ENCODE measurements around the gene CHSY3. TPM values are rescaled to one million over a fixed set of nuclear protein-coding genes. Genes with fewer than 3 reads are reported as not detected.

Gene CHSY3
- total and polyA plus RNA-seq, 2 experiments from 2014 or later: 1.8 to 6.7 TPM

GRCh38 chr5:130183115-130183514 lies 278.9 kb downstream of the CHSY3 start:
- H3K27ac ChIP-seq: no peak overlapping the region
- no peak overlapping the region for H3K4me3 ChIP-seq
- H3K36me3 ChIP-seq: no peaks in the 10 kb centered on the region
- DNase-seq (ENCODE audit: low read depth in 1 of 2, low spot score in 1 of 2): no peak
- no peaks in the 10 kb centered on the region for H3K9me3 ChIP-seq (ENCODE audit: low read depth)
- H3K4me1 ChIP-seq (ENCODE audit: low read depth): no peaks in the 10 kb centered on the region
- TF ChIP-seq CTCF (IDR thresholded peaks at IDR 0.05; ENCODE audit: low read depth, low read length): no peak
- no peaks in the 10 kb centered on the region for H3K27me3 ChIP-seq

GRCh38 chr5:130189961-130190360 lies 285.7 kb downstream of the CHSY3 start:
- TF ChIP-seq CTCF (IDR thresholded peaks at IDR 0.05; ENCODE audit: low read depth, low read length): no peak

GRCh38 chr5:130198927-130199326 lies 294.7 kb downstream of the CHSY3 start:
- Histone ChIP-seq H3K36me3 (no peaks in the 10 kb centered on the region), H3K4me3 (no peak overlapping the region), H3K27ac (no peak overlapping the region), H3K27me3 (no peaks in the 10 kb centered on the region), H3K9me3 (ENCODE audit: low read depth) (no peaks in the 10 kb centered on the region), H3K4me1 (ENCODE audit: low read depth) (no peaks in the 10 kb centered on the region)
- TF ChIP-seq CTCF (IDR thresholded peaks at IDR 0.05; ENCODE audit: low read depth, low read length): peak; percentile 45
- DNase-seq (ENCODE audit: low read depth in 1 of 2, low spot score in 1 of 2): peak; percentile 15 to 55

More at GRCh38 chr5:130189961-130190360, 285.7 kb downstream of the CHSY3 start:
- no peak overlapping the region for H3K4me3 ChIP-seq
- DNase-seq (ENCODE audit: low read depth in 1 of 2, low spot score in 1 of 2): no peak
- H3K27me3 ChIP-seq: no peaks in the 10 kb centered on the region
- no peaks in the 10 kb centered on the region for H3K9me3 ChIP-seq (ENCODE audit: low read depth)
- no peaks in the 10 kb centered on the region for H3K4me1 ChIP-seq (ENCODE audit: low read depth)
- no peaks in the 10 kb centered on the region for H3K36me3 ChIP-seq
- no peak overlapping the region for H3K27ac ChIP-seq

- H3K36me3 ChIP-seq: no peaks in the 10 kb centered on the region
These were observed 302.4 kb downstream of the CHSY3 start for GRCh38 chr5:130206686-130207085.

GRCh38 chr5:130213607-130214006 lies 309.3 kb downstream of the CHSY3 start:
- Histone ChIP-seq H3K36me3 (no peaks in the 10 kb centered on the region), H3K4me1 (ENCODE audit: low read depth) (no peaks in the 10 kb centered on the region), H3K27ac (no peak overlapping the region), H3K27me3 (no peaks in the 10 kb centered on the region), H3K4me3 (no peak overlapping the region), H3K9me3 (ENCODE audit: low read depth) (no peaks in the 10 kb centered on the region)
- peak in 1 of 2 donors; percentile 30 for DNase-seq (ENCODE audit: low read depth in 1 of 2, low spot score in 1 of 2)
- no peak for TF ChIP-seq CTCF (IDR thresholded peaks at IDR 0.05; ENCODE audit: low read depth, low read length)

More at GRCh38 chr5:130206686-130207085, 302.4 kb downstream of the CHSY3 start:
- Histone ChIP-seq H3K4me1 (ENCODE audit: low read depth) (no peaks in the 10 kb centered on the region), H3K9me3 (ENCODE audit: low read depth) (no peaks in the 10 kb centered on the region), H3K27me3 (no peaks in the 10 kb centered on the region), H3K4me3 (no peak overlapping the region), H3K27ac (no peak overlapping the region)
- DNase-seq (ENCODE audit: low read depth in 1 of 2, low spot score in 1 of 2): peak in 1 of 2 donors; percentile 4
- TF ChIP-seq CTCF (IDR thresholded peaks at IDR 0.05; ENCODE audit: low read depth, low read length): no peak

GRCh38 chr5:130216286-130216685 lies 312.0 kb downstream of the CHSY3 start:
- TF ChIP-seq CTCF (IDR thresholded peaks at IDR 0.05; ENCODE audit: low read depth, low read length): no peak
- no peaks in the 10 kb centered on the region for H3K9me3 ChIP-seq (ENCODE audit: low read depth)
- no peak overlapping the region for H3K27ac ChIP-seq
- no peak for DNase-seq (ENCODE audit: low read depth in 1 of 2, low spot score in 1 of 2)
- H3K4me1 ChIP-seq (ENCODE audit: low read depth): no peaks in the 10 kb centered on the region
- no peak overlapping the region for H3K4me3 ChIP-seq
- no peaks in the 10 kb centered on the region for H3K27me3 ChIP-seq
- H3K36me3 ChIP-seq: no peaks in the 10 kb centered on the region
